H1 (cell line): ENCODE results near the gene DET1. TPM values are rescaled to one million over a fixed set of nuclear protein-coding genes. Genes with fewer than 3 reads are reported as not detected.
A peak's percentile ranks its signal among the peaks of the same experiment; 100 is the strongest.

ENCODE experiments used
- CTCF ChIA-PET: fragments of 300-600 bp; sonication (Branson Sonifier 250); formaldehyde crosslinking; loops from one replicate; lab custom pipeline; 2021; ENCODE audit not compliant: partially characterized antibody; lab: Charles Lee
- POLR2A ChIA-PET: fragments of 300-600 bp; sonication (Branson Sonifier 250); formaldehyde crosslinking; loops from one replicate; lab custom pipeline; 2021; ENCODE audit warnings: inconsistent platforms; ENCODE audit not compliant: partially characterized antibody; lab: Charles Lee
- DNase-seq, 2 experiments: peaks; one replicate each; pipeline versions ENCODE4 v3.0.0 to v3.0.0-alpha.2; 2010 to 2022; ENCODE audit warnings: low spot score in 2 of 2, low read depth in 1 of 2, mixed read lengths in 1 of 2
- FAIRE-seq: peaks from 2 replicates; lab custom pipeline; 2011; peaks lifted over from hg19 to GRCh38; lab: Jason Lieb, UNC
- H2AFZ ChIP-seq: 2 replicates; pipeline ENCODE4 v1.8.1; 2012; ENCODE audit warnings: low read length, inconsistent platforms
- H2AK5ac ChIP-seq: 2 replicates; pipeline ENCODE4 v1.6.1; 2013; ENCODE audit warnings: low read depth, low read length
- H2BK120ac ChIP-seq: replicated peaks from 2 replicates; pipeline ENCODE3; 2013; ENCODE audit warnings: low read depth, low read length, inconsistent platforms
- H2BK12ac ChIP-seq: 2 replicates; pipeline ENCODE4 v1.6.1; 2013; ENCODE audit warnings: low read depth, low read length
- H2BK15ac ChIP-seq: 2 replicates; pipeline ENCODE4 v1.6.1; 2013; ENCODE audit warnings: low read length
- H2BK20ac ChIP-seq: 2 replicates; pipeline ENCODE4 v1.6.1; 2013; ENCODE audit warnings: low read length
- H2BK5ac ChIP-seq: 2 replicates; pipeline ENCODE4 v1.6.1; 2013; ENCODE audit warnings: low read depth, low read length
- H3K14ac ChIP-seq: 2 replicates; pipeline ENCODE4 v1.6.1; 2013; ENCODE audit warnings: inconsistent platforms; ENCODE audit not compliant: insufficient read length
- H3K18ac ChIP-seq: 2 replicates; pipeline ENCODE4 v1.6.1; 2013; ENCODE audit warnings: low read length; ENCODE audit errors: extremely low read depth
- H3K23ac ChIP-seq: 2 replicates; pipeline ENCODE4 v1.6.1; 2013; ENCODE audit warnings: inconsistent platforms; ENCODE audit not compliant: insufficient read length
- H3K23me2 ChIP-seq: 2 replicates; pipeline ENCODE4 v1.6.1; 2013; ENCODE audit warnings: low read depth, low read length
- H3K27ac ChIP-seq: 2 replicates; pipeline ENCODE4 v1.6.1; 2011; ENCODE audit warnings: low read depth, low read length, inconsistent platforms
- H3K27me3 ChIP-seq, 4 experiments: replicated peaks in 1 of 4; 1 replicate in 1 of 4; 2 replicates in 3 of 4; pipeline versions ENCODE4 v1.6.1 to v1.8.1; 2011 to 2013; ENCODE audit warnings: low read length in 3 of 4, mild to moderate bottlenecking in 3 of 4, inconsistent platforms in 2 of 4, mixed read lengths in 2 of 4, moderate library complexity in 1 of 4; ENCODE audit not compliant: control insufficient read depth in 3 of 4, insufficient read depth in 3 of 4; ENCODE audit errors: extremely low read depth in 1 of 4
- H3K36me3 ChIP-seq, 4 experiments: 2 replicates each; pipeline versions ENCODE4 v1.6.1 to v1.8.1; 2011 to 2013; ENCODE audit warnings: mild to moderate bottlenecking in 4 of 4, low read length in 3 of 4, moderate library complexity in 2 of 4, control low read depth in 1 of 4, inconsistent platforms in 1 of 4; ENCODE audit not compliant: insufficient read depth in 4 of 4, control insufficient read depth in 2 of 4
- H3K4ac ChIP-seq: replicated peaks from 2 replicates; pipeline ENCODE3; 2013; ENCODE audit warnings: low read length, low read depth, mixed read lengths, inconsistent platforms; ENCODE audit not compliant: insufficient read length
- H3K4me1 ChIP-seq, 4 experiments: replicated peaks in 1 of 4; 1 replicate in 1 of 4; 2 replicates in 3 of 4; pipeline versions ENCODE4 v1.6.1 to v1.8.1; 2011 to 2013; ENCODE audit warnings: low read length in 3 of 4, inconsistent platforms in 2 of 4, mixed read lengths in 1 of 4; ENCODE audit not compliant: insufficient read depth in 4 of 4, control insufficient read depth in 3 of 4
- H3K4me2 ChIP-seq, 2 experiments: 2 replicates each; pipeline versions ENCODE4 v1.6.1 to v1.8.1; 2011 to 2013; ENCODE audit warnings: low read depth in 2 of 2, low read length in 2 of 2, control low read depth in 1 of 2, inconsistent platforms in 1 of 2, mild to moderate bottlenecking in 1 of 2; ENCODE audit not compliant: insufficient read depth in 1 of 2
- H3K4me3 ChIP-seq, 4 experiments: fragments of 200-600, 300-600 bp in 1 of 4; sonication (generic), shearing (Covaris generic), sonication (Bioruptor Twin) in 1 of 4; 2 replicates each; pipeline versions ENCODE4 v1.5.1 to v1.8.1; 2011 to 2016; ENCODE audit warnings: low read length in 4 of 4, low read depth in 3 of 4, control low read depth in 2 of 4, inconsistent platforms in 2 of 4, mild to moderate bottlenecking in 2 of 4, mixed read lengths in 1 of 4, moderate library complexity in 1 of 4; ENCODE audit not compliant: insufficient read depth in 2 of 4; ENCODE audit errors: extremely low read depth in 1 of 4
- H3K56ac ChIP-seq: replicated peaks from 2 replicates; pipeline ENCODE3; 2013; ENCODE audit warnings: low read depth, mild to moderate bottlenecking, mixed read lengths, low read length, inconsistent platforms; ENCODE audit not compliant: insufficient read length
- H3K79me1 ChIP-seq: 2 replicates; pipeline ENCODE4 v1.6.1; 2013; ENCODE audit warnings: low read depth, low read length, control low read depth
- H3K79me2 ChIP-seq, 2 experiments: 2 replicates each; pipeline versions ENCODE4 v1.6.1 to v1.8.1; 2012 to 2013; ENCODE audit warnings: low read length in 2 of 2, mild to moderate bottlenecking in 2 of 2, inconsistent platforms in 1 of 2; ENCODE audit not compliant: insufficient read depth in 2 of 2, control insufficient read depth in 1 of 2
- H3K9ac ChIP-seq, 4 experiments: replicated peaks in 1 of 4; 1 replicate in 1 of 4; 2 replicates in 3 of 4; pipeline versions ENCODE4 v1.6.1 to v1.8.1; 2011 to 2013; ENCODE audit warnings: low read depth in 3 of 4, low read length in 3 of 4, control low read depth in 2 of 4, mild to moderate bottlenecking in 2 of 4, moderate library complexity in 2 of 4, inconsistent platforms in 1 of 4; ENCODE audit errors: extremely low read depth in 1 of 4
- H3K9me3 ChIP-seq, 2 experiments: 2 replicates each; pipeline versions ENCODE4 v1.6.1 to v1.8.1; 2012 to 2013; ENCODE audit warnings: mild to moderate bottlenecking in 2 of 2, moderate library complexity in 2 of 2, control low read depth in 1 of 2, inconsistent platforms in 1 of 2, low read depth in 1 of 2, low read length in 1 of 2, mixed read lengths in 1 of 2; ENCODE audit not compliant: insufficient read depth in 2 of 2
- H4K20me1 ChIP-seq, 2 experiments: replicated peaks in 1 of 2; 2 replicates each; pipeline versions ENCODE3 to v1.8.1; 2011 to 2013; ENCODE audit warnings: inconsistent platforms in 2 of 2, low read length in 2 of 2, mild to moderate bottlenecking in 1 of 2; ENCODE audit not compliant: insufficient read depth in 2 of 2, control insufficient read depth in 1 of 2
- H4K5ac ChIP-seq: 2 replicates; pipeline ENCODE4 v1.6.1; 2013; ENCODE audit warnings: low read length, low read depth, mixed read lengths, inconsistent platforms; ENCODE audit not compliant: insufficient read length
- H4K8ac ChIP-seq: 2 replicates; pipeline ENCODE4 v1.8.0; 2013; ENCODE audit warnings: mild to moderate bottlenecking, moderate library complexity, low read length, inconsistent platforms; ENCODE audit not compliant: insufficient read depth; ENCODE audit errors: extremely low read depth
- H4K91ac ChIP-seq: replicated peaks from 2 replicates; pipeline ENCODE3; 2013; ENCODE audit warnings: low read length, mixed read lengths, inconsistent platforms; ENCODE audit not compliant: insufficient read length
- MAFK ChIP-seq: IDR thresholded peaks from 2 replicates; pipeline ENCODE4 v1.6.1; 2012; ENCODE audit warnings: low read depth, mild to moderate bottlenecking, improper control_type of control experiment, low read length
- RFX5 ChIP-seq: IDR thresholded peaks from 2 replicates; pipeline ENCODE4 v1.6.1; 2011; ENCODE audit warnings: low read depth, low read length, improper control_type of control experiment, borderline replicate concordance
- RXRA ChIP-seq: IDR thresholded peaks from 2 replicates; pipeline ENCODE4 v1.6.1; 2011; ENCODE audit warnings: low read depth, mild to moderate bottlenecking, low read length, moderate library complexity; ENCODE audit not compliant: insufficient read depth
- WGBS, 2 experiments: shearing (Covaris generic) in 1 of 2; methylation state at CpG; one replicate each; pipeline versions ENCODE4 v1.1.6 to v1.1.7; 2013 to 2015; ENCODE audit warnings: low lambda C conversion rate in 2 of 2, mixed read lengths in 2 of 2, inconsistent platforms in 1 of 2, low coverage in 1 of 2, missing lambda C conversion rate in 1 of 2; ENCODE audit not compliant: insufficient replicate concordance in 2 of 2, insufficient coverage in 1 of 2, insufficient read length in 1 of 2; ENCODE audit errors: extremely low coverage in 1 of 2, missing lambda C conversion rate in 1 of 2; 5-methylcytosine and 5-hydroxymethylcytosine counted together
- polyA plus RNA-seq, 7 experiments: library from polyadenylated mRNA; depleted of rRNA in 3 of 7; stranded (reverse) in 5 of 7; unstranded in 2 of 7; fragments of >200 nt in 5 of 7; fragments of 200-250 nt in 2 of 7; gene quantifications; 1 replicate in 5 of 7; 2 replicates in 1 of 7; 4 replicates in 1 of 7; pipeline versions ENCODE4 v1.2.1 to v1.2.3, GENCODE V29; 2011 to 2013; ENCODE audit warnings: missing spikeins in 2 of 7, mixed read lengths in 2 of 7
- total RNA-seq: library from RNA; stranded (reverse); fragmentation: NEBNext Ultra II Directional; extraction: Animal tissue kit (Norgen Biotek cat#: 25700); gene quantifications from 2 replicates; pipeline ENCODE4 v1.2.1, GENCODE V29; 2021

Gene DET1
- total and polyA plus RNA-seq, 2 of the 8 experiments (the other 6 are each of a cell fraction or from before 2014, with no cell fraction given): 5.4 to 8.5 TPM

- no peak for DNase-seq
- H2AK5ac ChIP-seq: 0 out of 2 replicates have a peak overlapping the region, but pooled peaks have one; percentile 75
- no peak for FAIRE-seq
- no peak overlapping the region for H3K56ac ChIP-seq
- peak overlapping the region; percentile 90 for H2BK12ac ChIP-seq
- no peaks in the 10 kb centered on the region; a peak in 1 of 4 replicates for H3K79me2 ChIP-seq
- H2BK15ac ChIP-seq: no peak overlapping the region; the same call in 1 of the 2 replicates
- no peak overlapping the region for H3K4me3 ChIP-seq
- H3K4ac ChIP-seq: no peak overlapping the region
- ChIA-PET POLR2A (interaction anchor here (1.7 kb wide), 1 partner anchor 74 kb away, joined by 5 read pairs; the partner anchor contains the start of genes MRPL46 and MRPS11), CTCF (interaction anchor here (0.6 to 2.0 kb wide), 3 partner anchors 53 to 159 kb away, joined by 3 to 6 read pairs (median 6); no protein-coding TSS in a partner anchor)
- H3K79me1 ChIP-seq: no peaks in the 10 kb centered on the region
- H4K5ac ChIP-seq: no peak overlapping the region
- peak overlapping the region in 1 of 4 experiments; percentile 19; a peak in 1 of 7 replicates for H3K9ac ChIP-seq
- no peak overlapping the region for H4K91ac ChIP-seq
- H3K4me2 ChIP-seq: no peak overlapping the region
- H3K23me2 ChIP-seq: no peaks in the 10 kb centered on the region
- no peak overlapping the region; the same call in 1 of the 2 replicates for H3K18ac ChIP-seq
- no peaks in the 10 kb centered on the region for H4K20me1 ChIP-seq
- H3K36me3 ChIP-seq: no peaks in the 10 kb centered on the region
- H3K27ac ChIP-seq: no peak overlapping the region
- peaks cover 0 to 9% (median 2%) of the 10 kb centered on the region in 4 experiments; a peak in 3 of 7 replicates for H3K4me1 ChIP-seq
- WGBS, 2 experiments: 92% methylated on average over 16 of the region's 16 CpGs; no CpG with 5 or more reads in 1 of the 2 experiments
- peak overlapping the region; percentile 45; the same call in 1 of the 2 replicates for H4K8ac ChIP-seq
- no peak overlapping the region for H2AFZ ChIP-seq
- H2BK5ac ChIP-seq: peak overlapping the region; percentile 85
- H2BK120ac ChIP-seq: no peak overlapping the region
- H3K9me3 ChIP-seq: no peaks in the 10 kb centered on the region
- no peak overlapping the region for H3K14ac ChIP-seq
- no peaks in the 10 kb centered on the region for H3K27me3 ChIP-seq
- no peak overlapping the region for H3K23ac ChIP-seq
- peak overlapping the region; percentile 80; the same call in 1 of the 2 replicates for H2BK20ac ChIP-seq
- TF ChIP-seq RFX5 (no peak), RXRA (no peak), MAFK (no peak)
Measured at GRCh38 chr15:88541709-88542341, 4.7 kb downstream of the DET1 start.
